ENCODE results near the gene PHOSPHO2. TPM values are rescaled to one million over a fixed set of nuclear protein-coding genes. Genes with fewer than 3 reads are reported as not detected.

The PHOSPHO2 gene
- total RNA-seq, 2 experiments from 2014 or later, result 4.5 to 6.5 TPM

GRCh38 chr2:169676357-169676756 is 17.9 kb upstream of the PHOSPHO2 start:
- no peaks in the 10 kb centered on the region for H3K36me3 Mint-ChIP-seq (ENCODE audit: low read depth)
- TF ChIP-seq CTCF (IDR thresholded peaks at IDR 0.05), result no peak

GRCh38 chr2:169676850-169677249 is 17.4 kb upstream of the PHOSPHO2 start:
- Mint-ChIP-seq H3K27me3 (peaks cover 31% of the 10 kb centered on the region), H3K9me3 (no peaks in the 10 kb centered on the region), H3K27ac (no peak overlapping the region), H3K36me3 (ENCODE audit: low read depth) (no peaks in the 10 kb centered on the region), H3K4me3 (no peak overlapping the region), H3K4me1 (ENCODE audit: low read depth) (no peaks in the 10 kb centered on the region)
- Histone ChIP-seq H3K27me3 (ENCODE audit: control insufficient read depth in 1 of 2, insufficient read depth in 2 of 2, low read length in 2 of 2) (peaks cover 0 to 5% of the 10 kb centered on the region in 2 experiments), H3K27ac (ENCODE audit: low read depth in 1 of 2, low read length in 2 of 2) (no peak overlapping the region), H3K4me1 (ENCODE audit: insufficient read depth, low read length) (no peaks in the 10 kb centered on the region), H3K9me3 (ENCODE audit: control insufficient read depth in 1 of 2, insufficient read depth in 1 of 2, low read length in 2 of 2) (peaks cover 0 to 4% of the 10 kb centered on the region in 2 experiments), H3K4me3 (ENCODE audit: low read length) (no peak overlapping the region), H3K36me3 (ENCODE audit: insufficient read depth, low read length) (no peaks in the 10 kb centered on the region)
- ChIA-PET CTCF (no interaction called here), POLR2A (no interaction called here)
- no peak for TF ChIP-seq CTCF (IDR thresholded peaks at IDR 0.05)
- intact Hi-C loops (cut with DNase I, micrococcal nuclease), result loop anchor here in 1 of 2 experiments (10.0 kb wide), 1 partner anchor 152 kb away; no protein-coding TSS in a partner anchor
- ATAC-seq (ENCODE audit: poor library complexity) (no peak), DNase-seq (no peak)

More at GRCh38 chr2:169676357-169676756, 17.9 kb upstream of the PHOSPHO2 start:
- H3K4me3 Mint-ChIP-seq, result no peak overlapping the region
- no peaks in the 10 kb centered on the region for H3K4me1 Mint-ChIP-seq (ENCODE audit: low read depth)
- ChIA-PET CTCF (no interaction called here), POLR2A (no interaction called here)
- H3K27ac Mint-ChIP-seq, result no peak overlapping the region
- ATAC-seq (ENCODE audit: poor library complexity) (no peak), DNase-seq (no peak)
- Histone ChIP-seq H3K36me3 (ENCODE audit: insufficient read depth, low read length) (no peaks in the 10 kb centered on the region), H3K27me3 (ENCODE audit: control insufficient read depth in 1 of 2, insufficient read depth in 2 of 2, low read length in 2 of 2) (peaks cover 0 to 5% of the 10 kb centered on the region in 2 experiments), H3K4me1 (ENCODE audit: insufficient read depth, low read length) (no peaks in the 10 kb centered on the region), H3K27ac (ENCODE audit: low read depth in 1 of 2, low read length in 2 of 2) (no peak overlapping the region), H3K4me3 (ENCODE audit: low read length) (no peak overlapping the region), H3K9me3 (ENCODE audit: control insufficient read depth in 1 of 2, insufficient read depth in 1 of 2, low read length in 2 of 2) (peaks cover 0 to 4% of the 10 kb centered on the region in 2 experiments)
- peaks cover 31% of the 10 kb centered on the region for H3K27me3 Mint-ChIP-seq
- intact Hi-C loops (cut with DNase I, micrococcal nuclease), result loop anchor here in 1 of 2 experiments (10.0 kb wide), 1 partner anchor 152 kb away; no protein-coding TSS in a partner anchor
- no peaks in the 10 kb centered on the region for H3K9me3 Mint-ChIP-seq

- Mint-ChIP-seq H3K27me3 (no peaks in the 10 kb centered on the region), H3K36me3 (ENCODE audit: low read depth) (no peaks in the 10 kb centered on the region), H3K27ac (no peak overlapping the region), H3K4me1 (ENCODE audit: low read depth) (no peaks in the 10 kb centered on the region), H3K9me3 (no peaks in the 10 kb centered on the region), H3K4me3 (no peak overlapping the region)
- Histone ChIP-seq H3K4me1 (ENCODE audit: insufficient read depth, low read length) (no peaks in the 10 kb centered on the region), H3K36me3 (ENCODE audit: insufficient read depth, low read length) (no peaks in the 10 kb centered on the region), H3K27ac (ENCODE audit: low read depth in 1 of 2, low read length in 2 of 2) (no peak overlapping the region), H3K4me3 (ENCODE audit: low read length) (no peak overlapping the region), H3K27me3 (ENCODE audit: control insufficient read depth in 1 of 2, insufficient read depth in 2 of 2, low read length in 2 of 2) (no peaks in the 10 kb centered on the region), H3K9me3 (ENCODE audit: control insufficient read depth in 1 of 2, insufficient read depth in 1 of 2, low read length in 2 of 2) (peaks cover 0 to 4% of the 10 kb centered on the region in 2 experiments)
- ATAC-seq (ENCODE audit: poor library complexity) (peak; percentile 46), DNase-seq (peak in 3 of 14 experiments; percentile 33 to 48 (median 36))
- CTCF ChIA-PET, result no interaction called here
- TF ChIP-seq CTCF (IDR thresholded peaks at IDR 0.05), result no peak
- POLR2A ChIA-PET, result no interaction called here
- intact Hi-C loops (cut with DNase I, micrococcal nuclease), result no loop called here
Observed at GRCh38 chr2:169683054-169683424, 11.2 kb upstream of the PHOSPHO2 start.

Measured in CD4-positive, alpha-beta T cell (primary cell).